Limb (tissue), 2 donors: ENCODE measurements around the gene TMEM108.

ENCODE experiments used
- DNase-seq, 2 donors: peaks; one replicate each; pipeline ENCODE4 v3.0.0-alpha.2; 2016; ENCODE audit errors: extremely low spot score in 2 of 2

TMEM108 gene

GRCh38 chr3:133162670-133163305 lies 124.6 kb downstream of the TMEM108 start:
- DNase-seq = no peak

DNA sequence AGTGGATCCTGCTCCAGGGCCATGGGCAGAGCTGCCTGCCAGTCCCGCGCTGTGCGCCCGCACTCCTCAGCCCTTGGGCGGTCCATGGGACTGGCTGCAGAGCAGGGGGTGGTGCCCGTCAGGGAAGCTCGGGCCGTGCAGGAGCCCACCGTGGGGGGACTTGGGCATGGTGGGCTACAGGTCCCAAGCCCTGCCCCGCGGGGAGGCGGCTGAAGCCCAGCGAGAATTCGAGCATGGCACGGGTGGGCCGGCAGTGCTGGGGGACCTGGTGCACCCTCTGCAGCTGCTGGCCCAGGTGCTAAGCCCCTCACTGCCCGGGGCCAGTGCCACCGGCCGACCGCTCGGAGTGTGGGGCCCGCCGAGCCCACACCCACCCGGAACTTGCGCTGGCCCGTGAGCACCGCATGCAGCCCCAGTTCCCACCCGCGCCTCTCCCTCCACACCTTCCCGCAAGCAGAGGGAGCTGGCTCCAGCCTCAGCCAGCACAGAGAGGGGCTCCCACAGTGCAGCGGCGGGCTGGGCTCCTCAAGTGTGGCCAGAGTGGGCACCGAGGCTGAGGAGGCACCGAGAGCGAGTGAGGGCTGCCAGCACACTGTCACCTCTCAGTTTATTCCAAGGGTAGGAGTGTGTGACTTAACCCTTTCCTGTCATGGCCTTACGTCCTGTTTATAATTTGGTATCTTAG lies 129.3 kb downstream of the TMEM108 start:
- DNase-seq = no peak

GRCh38 chr3:133168025-133168401 lies 129.8 kb downstream of the TMEM108 start:
- no peak for DNase-seq

- no peak for DNase-seq
Measured at GRCh38 chr3:133169331-133170068, 131.3 kb downstream of the TMEM108 start.

DNA sequence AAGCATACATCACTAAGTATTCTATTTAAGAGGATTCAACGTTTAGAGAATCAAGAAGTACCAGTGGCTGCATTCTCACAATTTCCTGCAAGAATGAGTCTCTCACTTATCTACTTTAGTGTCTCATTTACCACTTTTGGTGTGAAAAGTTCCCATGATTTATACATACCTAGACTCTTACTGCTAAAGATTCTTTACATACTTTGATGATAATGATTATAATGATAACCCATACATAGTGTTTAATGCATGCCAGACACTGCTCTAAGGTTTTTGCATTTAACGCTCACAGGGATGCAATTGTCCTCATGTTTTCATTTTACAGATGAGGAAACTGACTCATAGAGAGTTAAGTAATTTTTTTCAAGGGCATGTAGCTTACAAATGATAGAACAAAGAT lies 133.6 kb downstream of the TMEM108 start:
- DNase-seq = no peak

DNA sequence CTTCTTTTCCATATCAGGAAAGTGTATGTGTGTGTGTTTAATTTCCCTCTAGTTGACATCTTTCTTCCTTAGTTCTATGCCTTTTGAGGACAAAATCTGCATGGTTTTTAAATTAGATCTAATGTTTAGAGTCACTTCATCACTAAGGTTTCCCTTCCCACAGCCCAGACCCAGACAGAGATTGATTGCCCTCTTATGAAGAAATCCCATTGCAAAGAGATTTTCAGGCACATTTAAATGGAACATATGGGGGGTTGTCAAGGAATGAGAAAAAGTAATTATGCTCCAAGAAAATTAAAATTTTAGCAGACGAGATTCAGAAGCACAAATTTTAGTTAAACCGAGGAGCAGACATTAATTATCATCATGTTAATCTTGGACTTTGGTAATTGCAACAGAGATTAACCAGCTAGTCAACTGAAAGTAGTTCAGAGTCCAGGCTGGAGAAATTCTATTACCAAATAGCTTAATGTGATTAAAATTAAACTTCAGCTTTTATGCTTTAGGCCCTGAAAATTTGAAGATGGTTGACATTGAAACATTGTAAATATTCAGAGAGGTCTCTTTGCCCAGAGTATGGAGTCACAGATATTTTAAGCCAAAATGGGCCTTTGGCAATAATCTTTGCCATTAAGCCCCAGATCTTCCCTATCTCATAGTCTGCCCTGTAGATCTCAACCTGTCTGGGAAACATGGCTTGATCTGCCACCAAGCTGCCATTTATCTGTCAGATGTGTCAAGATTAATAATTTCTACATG lies 143.4 kb downstream of the TMEM108 start:
- DNase-seq = no peak

DNA sequence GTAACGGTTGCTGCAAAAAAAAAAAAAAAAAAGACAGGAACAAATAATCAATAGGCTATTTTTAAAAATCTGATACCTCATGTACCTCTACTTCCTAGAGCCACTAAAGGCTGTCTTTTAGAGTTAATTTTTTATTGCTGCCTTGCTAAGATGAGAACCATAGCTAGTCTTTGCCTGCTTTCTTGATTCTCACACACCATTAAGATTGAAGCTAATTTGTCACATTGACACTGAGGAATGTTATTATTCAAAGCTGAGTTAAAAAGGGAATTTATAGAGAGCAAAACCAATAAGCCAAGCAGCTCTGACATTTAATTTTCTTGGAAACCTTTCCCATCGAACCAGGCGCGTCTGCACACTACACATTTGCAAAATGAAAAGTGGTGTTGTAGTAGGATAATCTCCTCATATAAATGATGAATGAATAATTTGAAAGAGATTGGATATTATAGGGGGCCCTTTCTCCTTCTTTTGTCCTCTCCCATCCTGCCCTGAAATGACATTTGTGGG lies 149.7 kb downstream of the TMEM108 start:
- DNase-seq = no peak

- DNase-seq = no peak
Measured at GRCh38 chr3:133188996-133189395, 150.8 kb downstream of the TMEM108 start.

GRCh38 chr3:133189893-133190292 lies 151.7 kb downstream of the TMEM108 start:
- no peak for DNase-seq

- DNase-seq = no peak
Measured at GRCh38 chr3:133191818-133192217, 153.6 kb downstream of the TMEM108 start.

GRCh38 chr3:133192363-133192945 lies 154.3 kb downstream of the TMEM108 start:
- DNase-seq = no peak

DNA sequence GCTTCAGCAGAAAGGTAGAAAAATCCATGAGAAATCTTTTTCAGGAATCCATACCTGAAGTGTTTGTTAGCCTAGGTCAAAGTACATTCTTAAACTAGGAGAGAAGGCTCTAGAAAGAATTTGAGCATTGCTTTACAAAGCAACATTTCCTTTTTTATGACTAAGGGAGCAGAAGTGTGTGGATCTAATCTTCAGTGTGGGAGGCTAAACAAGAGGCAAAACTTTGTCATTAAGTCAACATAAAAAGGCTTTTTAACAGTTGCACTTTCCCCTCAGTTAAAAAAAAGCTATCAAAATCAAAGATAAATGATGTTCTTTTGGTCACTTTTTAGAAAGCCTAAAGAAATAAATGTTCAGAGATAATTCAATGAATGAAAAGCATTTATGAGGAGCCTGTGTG lies 154.8 kb downstream of the TMEM108 start:
- DNase-seq = no peak

DNA sequence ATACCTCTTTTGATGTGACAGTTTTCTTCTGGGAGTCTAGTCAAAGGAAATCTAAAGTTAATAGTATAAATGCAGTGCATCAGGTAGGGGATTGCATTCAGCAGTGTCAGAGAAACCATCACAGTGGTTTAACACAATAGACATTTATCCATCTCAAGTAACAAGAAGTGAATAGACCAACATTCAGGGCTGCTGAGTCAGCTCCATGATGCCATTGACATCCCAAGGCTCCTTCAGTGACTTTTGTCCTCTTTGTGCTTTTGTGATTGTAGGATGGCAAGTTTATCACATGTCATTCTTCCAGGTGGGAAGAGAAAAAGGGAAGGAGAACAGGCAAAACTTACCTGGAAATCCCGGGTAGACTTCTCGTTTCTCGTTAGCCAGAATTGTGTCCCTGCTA lies 158.3 kb downstream of the TMEM108 start:
- no peak for DNase-seq

GRCh38 chr3:133197619-133198018 lies 159.4 kb downstream of the TMEM108 start:
- DNase-seq = no peak

GRCh38 chr3:133206921-133207320 lies 168.7 kb downstream of the TMEM108 start:
- DNase-seq = no peak

GRCh38 chr3:133208184-133208583 lies 170.0 kb downstream of the TMEM108 start:
- no peak for DNase-seq

DNA sequence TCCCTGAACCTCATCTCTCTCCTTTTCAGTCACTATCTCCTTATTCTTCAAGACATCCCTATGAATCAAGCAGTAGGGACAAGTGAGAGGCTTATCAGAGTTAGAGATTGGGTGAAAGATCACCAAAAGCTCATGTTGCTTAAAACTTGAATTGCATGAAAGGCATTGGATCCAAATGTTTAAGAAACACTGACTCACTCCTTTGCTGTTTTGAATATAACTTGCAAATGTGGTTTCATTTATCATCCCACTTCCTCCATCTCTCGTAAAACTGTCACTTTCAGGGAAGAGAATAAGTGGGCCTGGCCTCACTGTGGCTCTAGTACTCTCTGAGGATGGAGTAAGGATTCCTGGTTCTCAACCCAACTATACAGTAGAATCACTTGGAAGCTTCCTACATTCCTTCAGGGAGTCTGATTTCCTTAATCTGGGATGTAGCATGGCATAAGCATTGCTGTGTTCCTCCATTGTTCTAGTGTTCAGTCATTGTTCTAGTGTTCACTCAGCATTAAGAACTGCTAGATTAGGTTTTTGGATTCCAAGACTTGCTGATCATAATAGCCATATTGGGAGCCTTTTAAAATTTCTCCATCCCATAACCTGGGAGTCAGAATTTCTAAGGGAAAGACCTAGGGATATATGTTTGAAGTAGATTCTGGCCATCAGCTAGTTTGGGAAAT lies 171.8 kb downstream of the TMEM108 start:
- DNase-seq = peak in 1 of 2 donors; percentile 39

GRCh38 chr3:133210656-133211055 lies 172.5 kb downstream of the TMEM108 start:
- peak in 1 of 2 donors; percentile 81 for DNase-seq

DNA sequence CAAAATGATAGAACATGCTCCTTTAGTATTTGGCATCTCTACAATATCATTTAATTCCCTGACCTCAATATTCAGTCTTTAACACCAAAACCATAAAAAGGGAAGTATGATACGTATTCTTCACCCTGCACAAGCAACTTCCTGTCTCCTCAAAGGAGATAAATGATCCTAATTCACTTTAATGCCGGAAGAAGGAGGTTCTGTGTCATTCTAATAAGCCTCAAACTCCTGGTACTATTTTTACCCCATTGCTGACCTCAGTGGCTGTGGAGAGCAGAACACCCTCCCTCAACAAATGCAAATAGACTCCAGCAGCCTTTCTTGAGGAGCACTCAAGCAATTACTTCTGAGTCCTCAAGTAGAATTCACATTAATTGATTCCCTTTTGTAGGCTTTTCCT lies 173.3 kb downstream of the TMEM108 start:
- peak in 1 of 2 donors; percentile 35 for DNase-seq

DNA sequence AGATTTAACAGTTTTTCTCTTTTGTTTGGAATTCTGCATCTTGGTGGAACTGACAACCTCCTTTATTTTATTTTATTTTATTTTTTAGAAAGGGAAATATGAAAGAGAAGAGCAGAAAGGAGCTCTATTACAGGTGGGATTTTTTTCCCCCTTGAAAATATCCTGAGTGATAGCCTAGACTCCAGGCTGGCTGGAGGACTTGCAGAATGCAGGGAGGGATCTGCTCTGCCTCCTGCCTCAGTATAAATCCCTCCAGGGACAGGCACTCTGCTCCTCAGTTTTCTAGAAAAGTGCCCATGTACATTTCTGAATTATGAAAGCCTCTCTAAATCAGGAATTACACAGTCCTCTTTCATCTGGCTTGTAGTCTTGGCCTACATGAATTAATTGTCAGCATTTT lies 173.7 kb downstream of the TMEM108 start:
- no peak for DNase-seq

GRCh38 chr3:133213937-133214336 lies 175.7 kb downstream of the TMEM108 start:
- DNase-seq = no peak
